GM12801 (cell line): ENCODE results near the gene PPP4R1.

ENCODE experiments used
- CTCF ChIP-seq: IDR thresholded peaks from one replicate; pipeline ENCODE4 v1.5.1; 2011; ENCODE audit warnings: control low read depth; ENCODE audit not compliant: insufficient read length; ENCODE audit errors: extremely low read depth

Gene PPP4R1

GRCh38 chr18:9634856-9635255 is 20.5 kb upstream of the PPP4R1 start:
- TF ChIP-seq CTCF: no peak

GRCh38 chr18:9631814-9632496 is 17.6 kb upstream of the PPP4R1 start:
- TF ChIP-seq CTCF: no peak

GRCh38 chr18:9630444-9630843 is 16.1 kb upstream of the PPP4R1 start:
- TF ChIP-seq CTCF: no peak

GRCh38 chr18:9629709-9630108 is 15.3 kb upstream of the PPP4R1 start:
- TF ChIP-seq CTCF: no peak

- no peak for TF ChIP-seq CTCF
Measured at GRCh38 chr18:9628984-9629383, 14.6 kb upstream of the PPP4R1 start.

GRCh38 chr18:9627642-9628041 is 13.3 kb upstream of the PPP4R1 start:
- TF ChIP-seq CTCF: no peak

- no peak for TF ChIP-seq CTCF
Measured at GRCh38 chr18:9619990-9620389, 5.6 kb upstream of the PPP4R1 start.
